Ishikawa (cell line): ENCODE results near the gene ABCG2.

Source experiments
- CEBPB ChIP-seq: IDR thresholded peaks from 2 replicates; pipeline ENCODE4 v1.6.1; 2012
- CREB1 ChIP-seq: IDR thresholded peaks from 2 replicates; pipeline ENCODE4 v1.6.1; 2012; ENCODE audit warnings: low read depth
- EGR1 ChIP-seq: IDR thresholded peaks from 2 replicates; pipeline ENCODE4 v1.6.1; 2012
- EP300 ChIP-seq: IDR thresholded peaks from 2 replicates; pipeline ENCODE4 v1.6.1; 2012; ENCODE audit warnings: borderline replicate concordance
- FOXM1 ChIP-seq: IDR thresholded peaks from 2 replicates; pipeline ENCODE4 v1.6.1; 2012; ENCODE audit warnings: low read depth, borderline replicate concordance
- NFIC ChIP-seq: IDR thresholded peaks from 2 replicates; pipeline ENCODE4 v1.6.1; 2012
- RAD21 ChIP-seq: IDR thresholded peaks from 2 replicates; pipeline ENCODE4 v1.6.1; 2012; ENCODE audit warnings: low read depth
- TAF1 ChIP-seq: IDR thresholded peaks from 2 replicates; pipeline ENCODE4 v1.6.1; 2012; ENCODE audit warnings: low read depth, mild to moderate bottlenecking
- TCF12 ChIP-seq: IDR thresholded peaks from 2 replicates; pipeline ENCODE4 v1.6.1; 2012; ENCODE audit warnings: low read depth
- TEAD4 ChIP-seq: IDR thresholded peaks from 2 replicates; pipeline ENCODE4 v1.6.1; 2012
- YY1 ChIP-seq: IDR thresholded peaks from 2 replicates; pipeline ENCODE4 v1.6.1; 2012; ENCODE audit warnings: low read depth
- ZBTB7A ChIP-seq: IDR thresholded peaks from 2 replicates; pipeline ENCODE4 v1.6.1; 2012; ENCODE audit warnings: low read depth
- TF ChIP-seq, protein P1 (sequence below): IDR thresholded peaks from 2 replicates; pipeline ENCODE4 v1.6.1; 2012; ENCODE audit warnings: low read depth, mild to moderate bottlenecking
- TF ChIP-seq, protein P2 (sequence below): IDR thresholded peaks from 2 replicates; pipeline ENCODE4 v1.6.1; 2012
- TF ChIP-seq, protein P3 (sequence below): IDR thresholded peaks from 2 replicates; pipeline ENCODE4 v1.6.1; 2012

Gene ABCG2

DNA sequence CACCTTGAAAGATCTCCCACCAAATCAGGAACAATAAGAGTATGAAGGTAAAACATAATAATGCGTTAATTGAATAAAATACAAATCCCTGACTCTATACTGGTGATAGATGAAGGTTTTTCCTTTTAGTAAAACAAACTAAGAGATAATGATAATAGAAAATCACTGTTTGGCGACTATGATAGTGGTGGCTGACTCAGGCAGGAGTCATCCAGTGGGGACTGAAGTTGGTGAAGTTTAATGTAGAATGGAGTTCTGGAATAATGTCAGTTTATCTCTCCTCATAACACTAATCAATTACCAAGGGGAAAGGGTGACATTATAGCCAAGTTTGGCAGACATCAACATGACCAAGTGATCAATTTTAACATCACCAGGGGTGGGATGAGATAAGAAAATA lies 21.3 kb downstream of the ABCG2 start:
- TF ChIP-seq NFIC, result no peak
- no peak for TF ChIP-seq RAD21
- no peak for TF ChIP-seq ZBTB7A
- TF ChIP-seq EP300, result no peak
- TF ChIP-seq YY1, result no peak
- TF ChIP-seq, protein P1, sequence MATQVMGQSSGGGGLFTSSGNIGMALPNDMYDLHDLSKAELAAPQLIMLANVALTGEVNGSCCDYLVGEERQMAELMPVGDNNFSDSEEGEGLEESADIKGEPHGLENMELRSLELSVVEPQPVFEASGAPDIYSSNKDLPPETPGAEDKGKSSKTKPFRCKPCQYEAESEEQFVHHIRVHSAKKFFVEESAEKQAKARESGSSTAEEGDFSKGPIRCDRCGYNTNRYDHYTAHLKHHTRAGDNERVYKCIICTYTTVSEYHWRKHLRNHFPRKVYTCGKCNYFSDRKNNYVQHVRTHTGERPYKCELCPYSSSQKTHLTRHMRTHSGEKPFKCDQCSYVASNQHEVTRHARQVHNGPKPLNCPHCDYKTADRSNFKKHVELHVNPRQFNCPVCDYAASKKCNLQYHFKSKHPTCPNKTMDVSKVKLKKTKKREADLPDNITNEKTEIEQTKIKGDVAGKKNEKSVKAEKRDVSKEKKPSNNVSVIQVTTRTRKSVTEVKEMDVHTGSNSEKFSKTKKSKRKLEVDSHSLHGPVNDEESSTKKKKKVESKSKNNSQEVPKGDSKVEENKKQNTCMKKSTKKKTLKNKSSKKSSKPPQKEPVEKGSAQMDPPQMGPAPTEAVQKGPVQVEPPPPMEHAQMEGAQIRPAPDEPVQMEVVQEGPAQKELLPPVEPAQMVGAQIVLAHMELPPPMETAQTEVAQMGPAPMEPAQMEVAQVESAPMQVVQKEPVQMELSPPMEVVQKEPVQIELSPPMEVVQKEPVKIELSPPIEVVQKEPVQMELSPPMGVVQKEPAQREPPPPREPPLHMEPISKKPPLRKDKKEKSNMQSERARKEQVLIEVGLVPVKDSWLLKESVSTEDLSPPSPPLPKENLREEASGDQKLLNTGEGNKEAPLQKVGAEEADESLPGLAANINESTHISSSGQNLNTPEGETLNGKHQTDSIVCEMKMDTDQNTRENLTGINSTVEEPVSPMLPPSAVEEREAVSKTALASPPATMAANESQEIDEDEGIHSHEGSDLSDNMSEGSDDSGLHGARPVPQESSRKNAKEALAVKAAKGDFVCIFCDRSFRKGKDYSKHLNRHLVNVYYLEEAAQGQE, result no peak
- TF ChIP-seq FOXM1, result no peak
- TF ChIP-seq CEBPB, result no peak
- TF ChIP-seq, protein P2, sequence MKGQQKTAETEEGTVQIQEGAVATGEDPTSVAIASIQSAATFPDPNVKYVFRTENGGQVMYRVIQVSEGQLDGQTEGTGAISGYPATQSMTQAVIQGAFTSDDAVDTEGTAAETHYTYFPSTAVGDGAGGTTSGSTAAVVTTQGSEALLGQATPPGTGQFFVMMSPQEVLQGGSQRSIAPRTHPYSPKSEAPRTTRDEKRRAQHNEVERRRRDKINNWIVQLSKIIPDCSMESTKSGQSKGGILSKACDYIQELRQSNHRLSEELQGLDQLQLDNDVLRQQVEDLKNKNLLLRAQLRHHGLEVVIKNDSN, result no peak
- TF ChIP-seq TAF1, result no peak
- no peak for TF ChIP-seq CREB1
- TF ChIP-seq, protein P3, sequence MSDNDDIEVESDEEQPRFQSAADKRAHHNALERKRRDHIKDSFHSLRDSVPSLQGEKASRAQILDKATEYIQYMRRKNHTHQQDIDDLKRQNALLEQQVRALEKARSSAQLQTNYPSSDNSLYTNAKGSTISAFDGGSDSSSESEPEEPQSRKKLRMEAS, result no peak
- no peak for TF ChIP-seq EGR1
- no peak for TF ChIP-seq TCF12
- no peak for TF ChIP-seq TEAD4

DNA sequence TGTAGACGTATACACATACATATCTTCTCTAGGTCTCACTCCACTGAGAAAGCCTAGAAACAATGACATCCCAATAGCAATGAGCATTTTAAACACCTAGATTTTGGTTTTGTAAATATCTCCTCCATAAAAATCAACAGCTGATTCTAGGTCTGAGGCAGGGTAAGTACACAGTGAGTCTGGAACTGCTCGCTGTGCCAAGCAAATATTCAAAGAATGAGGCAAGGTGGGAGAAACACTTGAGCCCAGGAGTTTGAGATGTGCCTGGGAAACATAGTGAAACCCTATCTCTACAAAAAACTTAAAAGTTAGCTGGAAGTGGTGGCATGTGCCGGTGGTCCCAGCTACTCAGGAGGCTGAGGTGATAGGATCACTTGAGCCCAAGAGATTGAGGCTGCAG lies 22.2 kb downstream of the ABCG2 start:
- TF ChIP-seq FOXM1, result no peak
- no peak for TF ChIP-seq ZBTB7A
- TF ChIP-seq TAF1, result no peak
- TF ChIP-seq, protein P2, result no peak
- TF ChIP-seq EP300, result no peak
- no peak for TF ChIP-seq EGR1
- no peak for TF ChIP-seq YY1
- no peak for TF ChIP-seq NFIC
- TF ChIP-seq, protein P1, result no peak
- no peak for TF ChIP-seq CEBPB
- no peak for TF ChIP-seq TEAD4
- TF ChIP-seq CREB1, result no peak
- no peak for TF ChIP-seq RAD21
- no peak for TF ChIP-seq TCF12

DNA sequence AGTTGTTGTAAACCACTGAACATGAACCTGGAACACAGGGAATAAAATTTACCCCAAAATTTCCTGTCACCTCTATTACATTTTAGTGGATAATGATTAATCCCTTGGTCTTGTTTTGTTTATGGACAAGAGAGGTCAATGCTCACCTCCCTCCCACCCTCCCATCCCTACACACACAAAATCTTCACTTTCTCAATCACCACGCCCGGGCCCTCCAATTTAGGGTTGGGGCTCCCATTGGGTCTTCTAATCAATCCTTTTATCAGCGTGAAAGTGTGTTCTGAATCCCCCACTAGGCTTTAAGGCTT lies 23.1 kb downstream of the ABCG2 start:
- no peak for TF ChIP-seq CREB1
- TF ChIP-seq NFIC, result no peak
- no peak for TF ChIP-seq TEAD4
- no peak for TF ChIP-seq YY1
- TF ChIP-seq, protein P3, result no peak
- no peak for TF ChIP-seq CEBPB
- TF ChIP-seq, protein P1, result no peak
- TF ChIP-seq ZBTB7A, result no peak
- no peak for TF ChIP-seq EP300
- TF ChIP-seq, protein P2, result no peak
- TF ChIP-seq TAF1, result no peak
- TF ChIP-seq TCF12, result no peak
- TF ChIP-seq FOXM1, result no peak
- no peak for TF ChIP-seq RAD21
- TF ChIP-seq EGR1, result no peak

DNA sequence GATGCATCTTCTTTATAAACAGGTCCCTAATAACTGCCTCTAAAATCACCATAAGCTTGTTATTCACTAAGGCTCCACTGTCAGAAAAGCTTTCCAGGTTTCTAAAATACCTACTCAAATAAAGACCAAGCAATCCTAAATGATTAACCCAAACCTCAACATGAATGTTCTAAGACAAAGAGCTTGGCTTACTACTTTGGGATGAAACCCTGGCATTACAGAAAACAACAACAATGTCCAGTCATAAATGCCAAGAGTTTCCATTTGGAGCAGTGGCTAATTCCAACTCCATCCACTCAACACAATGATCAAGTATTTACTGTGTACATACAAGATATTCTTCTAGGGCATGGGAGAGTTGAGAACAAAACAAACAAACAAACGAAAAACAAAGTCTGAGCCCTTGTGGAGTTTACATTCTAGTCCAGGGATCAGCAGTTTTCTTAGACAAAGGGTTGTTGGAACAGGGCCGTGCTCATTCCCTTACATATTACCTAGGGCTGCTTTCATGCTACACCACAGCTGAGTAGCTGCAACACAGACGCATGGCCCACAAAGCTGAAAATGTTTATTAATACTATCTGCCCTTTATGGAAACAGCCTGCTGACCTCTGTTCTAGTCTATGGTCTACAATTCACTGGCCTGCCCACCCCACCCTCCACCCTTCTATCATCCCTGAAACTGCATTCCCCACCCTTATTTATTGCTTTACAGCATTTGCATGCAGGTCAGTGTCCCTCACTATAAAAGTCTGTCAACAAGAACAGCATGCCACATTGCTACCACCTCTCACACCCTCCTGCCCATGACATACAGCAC lies 23.7 kb downstream of the ABCG2 start:
- TF ChIP-seq YY1 (no peak), TAF1 (no peak), CREB1 (no peak), RAD21 (no peak), NFIC (no peak), TEAD4 (no peak), FOXM1 (no peak), CEBPB (no peak), ZBTB7A (no peak), EGR1 (no peak), EP300 (no peak)
- TF ChIP-seq, protein P1, result no peak
- TF ChIP-seq, protein P3, result no peak
- TF ChIP-seq, protein P2, result no peak
